Neural crest cell (in vitro differentiated cells): ENCODE measurements around the gene SDHA. TPM values are rescaled to one million over a fixed set of nuclear protein-coding genes. Genes with fewer than 3 reads are reported as not detected.
"Not testable (repeated sequence)": the region's sequence is repeated elsewhere in the genome, so short reads cannot be mapped to it uniquely, and the experiment has no call there.

Experiments used
- DNase-seq: peaks from one replicate; pipeline ENCODE4 v3.0.0; 2021; ENCODE audit warnings: low read depth, mixed read lengths, low spot score
- H3K27ac Mint-ChIP-seq: one replicate; pipeline ENCODE4 v1.8.0; 2021; ENCODE audit warnings: mild to moderate bottlenecking, mixed read lengths; ENCODE audit not compliant: unreplicated experiment
- H3K27me3 Mint-ChIP-seq: 2 replicates; pipeline ENCODE4 v1.8.0; 2021; ENCODE audit warnings: low read depth, mild to moderate bottlenecking, mixed read lengths
- H3K36me3 Mint-ChIP-seq: 2 replicates; pipeline ENCODE4 v1.8.0; 2021; ENCODE audit warnings: low read depth, mild to moderate bottlenecking, mixed read lengths
- H3K4me1 Mint-ChIP-seq: 2 replicates; pipeline ENCODE4 v1.8.0; 2021; ENCODE audit warnings: mixed read lengths
- H3K4me3 Mint-ChIP-seq: one replicate; pipeline ENCODE4 v1.8.0; 2021; ENCODE audit warnings: mild to moderate bottlenecking, mixed read lengths
- H3K9me3 Mint-ChIP-seq: 2 replicates; pipeline ENCODE4 v1.8.0; 2021; ENCODE audit warnings: mixed read lengths
- CTCF ChIP-seq: fragments of 200-600 bp; sonication (generic); conservative IDR thresholded peaks from 2 replicates; pipeline ENCODE4 v1.5.0; 2021; ENCODE audit warnings: antibody characterized with exemption, mild to moderate bottlenecking
- total RNA-seq: library from RNA; stranded (reverse); gene quantifications from 2 replicates; pipeline ENCODE4 v1.2.1, GENCODE V29; 2021

SDHA gene
- total RNA-seq, 1 donor from 2014 or later = 106 TPM

- H3K27me3 Mint-ChIP-seq, DNase-seq, H3K4me3 Mint-ChIP-seq, H3K9me3 Mint-ChIP-seq, H3K27ac Mint-ChIP-seq, H3K4me1 Mint-ChIP-seq: not testable (repeated sequence)
- peaks cover 19% of the 10 kb centered on the region for H3K36me3 Mint-ChIP-seq
Measured at GRCh38 chr5:251016-251415, 32.9 kb downstream of the SDHA start.

GRCh38 chr5:251538-251937 lies 33.4 kb downstream of the SDHA start:
- not testable (repeated sequence) for H3K4me1 Mint-ChIP-seq

GRCh38 chr5:251975-252374 lies 33.9 kb downstream of the SDHA start:
- H3K27ac Mint-ChIP-seq, H3K4me1 Mint-ChIP-seq, DNase-seq, H3K27me3 Mint-ChIP-seq, H3K4me3 Mint-ChIP-seq, H3K9me3 Mint-ChIP-seq: not testable (repeated sequence)
- H3K36me3 Mint-ChIP-seq = peaks cover 27% of the 10 kb centered on the region

More at GRCh38 chr5:251538-251937, 33.4 kb downstream of the SDHA start:
- H3K27ac Mint-ChIP-seq, H3K9me3 Mint-ChIP-seq, DNase-seq, H3K27me3 Mint-ChIP-seq, H3K4me3 Mint-ChIP-seq: not testable (repeated sequence)
- H3K36me3 Mint-ChIP-seq = peaks cover 24% of the 10 kb centered on the region

- DNase-seq = no peak
- no peak for TF ChIP-seq CTCF
- H3K4me3 Mint-ChIP-seq = no peak overlapping the region
- no peaks in the 10 kb centered on the region for H3K9me3 Mint-ChIP-seq
- H3K27ac Mint-ChIP-seq = no peak overlapping the region
- H3K36me3 Mint-ChIP-seq = peaks cover 32% of the 10 kb centered on the region
- H3K4me1 Mint-ChIP-seq = no peaks in the 10 kb centered on the region
- no peaks in the 10 kb centered on the region for H3K27me3 Mint-ChIP-seq
Measured at GRCh38 chr5:252546-252945, 34.4 kb downstream of the SDHA start.

- H3K4me3 Mint-ChIP-seq, DNase-seq, H3K9me3 Mint-ChIP-seq, H3K27ac Mint-ChIP-seq, H3K27me3 Mint-ChIP-seq, H3K4me1 Mint-ChIP-seq: not testable (repeated sequence)
- peaks cover 33% of the 10 kb centered on the region for H3K36me3 Mint-ChIP-seq
Measured at GRCh38 chr5:254322-254721, 36.2 kb downstream of the SDHA start.

GRCh38 chr5:255116-255515 lies 37.0 kb downstream of the SDHA start:
- not testable (repeated sequence) for H3K27ac Mint-ChIP-seq, H3K9me3 Mint-ChIP-seq, H3K4me1 Mint-ChIP-seq, DNase-seq, H3K27me3 Mint-ChIP-seq, H3K4me3 Mint-ChIP-seq
- H3K36me3 Mint-ChIP-seq = peaks cover 31% of the 10 kb centered on the region

- not testable (repeated sequence) for DNase-seq, H3K27ac Mint-ChIP-seq, H3K4me1 Mint-ChIP-seq, H3K27me3 Mint-ChIP-seq, H3K9me3 Mint-ChIP-seq, H3K4me3 Mint-ChIP-seq
- peaks cover 29% of the 10 kb centered on the region for H3K36me3 Mint-ChIP-seq
Measured at GRCh38 chr5:256347-256746, 38.2 kb downstream of the SDHA start.

GRCh38 chr5:257148-257547 lies 39.0 kb downstream of the SDHA start:
- DNase-seq = no peak
- peaks cover 31% of the 10 kb centered on the region for H3K36me3 Mint-ChIP-seq
- no peaks in the 10 kb centered on the region for H3K4me1 Mint-ChIP-seq
- no peak overlapping the region for H3K27ac Mint-ChIP-seq
- TF ChIP-seq CTCF = no peak
- no peaks in the 10 kb centered on the region for H3K27me3 Mint-ChIP-seq
- H3K4me3 Mint-ChIP-seq = no peak overlapping the region
- peaks cover 5% of the 10 kb centered on the region for H3K9me3 Mint-ChIP-seq

- DNase-seq, H3K9me3 Mint-ChIP-seq, H3K27me3 Mint-ChIP-seq, H3K4me1 Mint-ChIP-seq, H3K4me3 Mint-ChIP-seq, H3K27ac Mint-ChIP-seq: not testable (repeated sequence)
- peaks cover 17% of the 10 kb centered on the region for H3K36me3 Mint-ChIP-seq
Measured at GRCh38 chr5:263275-263974, 45.3 kb downstream of the SDHA start.
